HG03520 (cell line): ENCODE data around the gene LANCL1.
"Not testable (repeated sequence)": the region's sequence is repeated elsewhere in the genome, so short reads cannot be mapped to it uniquely, and the experiment has no call there.

Experiments used
- ATAC-seq: cut with Tn5 transposase; IDR thresholded peaks from one replicate; pipeline ENCODE4 v1.9.1; 2021; ENCODE audit warnings: mild to moderate bottlenecking, moderate library complexity; ENCODE audit not compliant: unreplicated experiment

Gene LANCL1

GRCh38 chr2:210459880-210460279 is 16.7 kb downstream of the LANCL1 start:
- no peak for ATAC-seq

GRCh38 chr2:210459407-210459806 is 17.2 kb downstream of the LANCL1 start:
- no peak for ATAC-seq

- ATAC-seq: no peak
Measured at GRCh38 chr2:210458395-210458794, 18.2 kb downstream of the LANCL1 start.

GRCh38 chr2:210456571-210456970 is 20.0 kb downstream of the LANCL1 start:
- ATAC-seq: no peak

DNA sequence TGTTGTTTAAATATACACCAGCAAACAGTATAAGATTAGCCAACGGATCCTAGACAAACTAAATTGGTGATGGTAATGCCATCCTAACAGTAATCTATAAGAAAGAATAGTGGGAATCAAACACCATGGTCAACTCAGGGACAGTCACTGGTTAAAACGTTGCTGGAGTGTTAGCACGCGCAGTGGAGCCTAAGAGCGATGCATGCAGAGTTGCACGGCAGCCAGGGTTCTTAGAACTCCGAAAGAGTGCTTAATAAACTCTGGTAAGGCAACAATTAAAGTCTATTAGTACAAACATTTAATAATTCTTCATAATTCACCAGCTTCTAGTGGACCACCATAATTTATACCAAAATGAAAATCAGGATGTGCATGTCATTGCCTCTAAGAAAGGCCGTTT is 22.2 kb downstream of the LANCL1 start:
- ATAC-seq: no peak

GRCh38 chr2:210452194-210452593 is 24.4 kb downstream of the LANCL1 start:
- no peak for ATAC-seq

- not testable (repeated sequence) for ATAC-seq
Measured at GRCh38 chr2:210450942-210451341, 25.6 kb downstream of the LANCL1 start.

DNA sequence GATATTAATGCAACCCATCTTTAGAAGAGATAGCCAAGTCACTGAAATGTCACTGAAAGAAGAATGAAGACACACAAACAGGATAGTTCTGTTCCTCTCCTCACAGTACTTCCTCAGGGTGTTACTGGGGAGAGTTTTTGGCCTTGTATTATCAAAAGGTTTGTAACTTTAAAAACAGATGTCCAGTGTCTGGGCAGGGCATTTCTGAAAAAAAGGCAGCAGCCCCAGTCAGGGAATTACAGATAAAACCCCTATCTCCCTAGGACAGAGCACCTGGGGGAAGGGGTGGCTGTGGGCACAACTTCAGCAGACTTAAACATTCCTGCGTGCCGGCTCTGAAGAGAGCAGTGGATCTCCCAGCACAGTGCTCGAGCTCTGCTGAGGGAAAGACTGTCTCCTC is 30.8 kb downstream of the LANCL1 start:
- ATAC-seq: no peak

DNA sequence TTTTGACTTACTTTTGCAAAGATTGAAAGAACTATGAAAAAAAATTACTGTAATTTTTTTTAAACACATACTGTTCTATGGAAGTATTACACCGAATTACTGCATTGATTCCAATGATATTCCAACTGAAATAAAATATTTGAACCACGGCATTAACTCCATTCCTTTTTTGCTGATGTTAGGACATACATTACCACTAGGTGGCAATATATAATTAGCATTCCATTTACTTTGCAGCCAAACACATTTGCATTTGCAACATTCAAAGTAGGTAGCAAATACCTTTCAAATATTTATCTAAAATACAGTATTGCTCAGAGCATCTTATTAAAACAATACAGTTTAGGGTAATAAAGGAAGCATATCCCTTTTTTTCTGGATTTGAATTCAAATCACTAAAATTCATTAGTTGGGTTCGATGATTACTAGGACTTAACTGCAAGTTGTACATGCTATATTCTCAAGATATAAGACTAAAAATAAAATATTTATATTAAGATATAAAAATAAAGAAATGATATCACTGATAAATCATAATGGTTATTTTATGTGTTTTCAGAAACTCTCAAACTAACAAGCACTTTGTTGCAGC is 31.3 kb downstream of the LANCL1 start:
- ATAC-seq: peak; percentile 78

DNA sequence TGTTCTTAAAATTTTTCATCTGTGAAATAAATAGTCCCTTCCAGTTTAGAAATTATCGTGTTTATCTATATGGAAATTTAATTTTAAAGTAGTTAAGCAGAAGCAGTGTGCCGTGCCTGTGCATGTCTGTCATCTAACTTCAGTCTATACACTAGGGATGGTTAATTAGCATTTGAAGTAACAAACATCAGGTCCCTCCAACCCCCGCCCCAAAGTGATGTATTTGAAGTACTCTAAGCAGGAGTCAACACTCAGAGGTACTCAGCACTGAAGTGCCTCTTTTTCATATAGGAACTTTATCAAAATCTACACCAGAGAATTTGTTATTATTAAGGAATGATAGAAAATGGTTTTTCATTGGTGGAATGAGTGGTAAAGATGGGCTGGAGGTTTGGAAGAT is 33.0 kb downstream of the LANCL1 start:
- no peak for ATAC-seq

GRCh38 chr2:210442878-210443277 is 33.7 kb downstream of the LANCL1 start:
- ATAC-seq: no peak

- ATAC-seq: no peak
Measured at GRCh38 chr2:210442457-210442856, 34.1 kb downstream of the LANCL1 start.

GRCh38 chr2:210440206-210440605 is 36.4 kb downstream of the LANCL1 start:
- ATAC-seq: no peak

- ATAC-seq: no peak
Measured at GRCh38 chr2:210435439-210435838, 41.1 kb downstream of the LANCL1 start.

- ATAC-seq: no peak
Measured at GRCh38 chr2:210432633-210433032, 43.9 kb downstream of the LANCL1 start.

DNA sequence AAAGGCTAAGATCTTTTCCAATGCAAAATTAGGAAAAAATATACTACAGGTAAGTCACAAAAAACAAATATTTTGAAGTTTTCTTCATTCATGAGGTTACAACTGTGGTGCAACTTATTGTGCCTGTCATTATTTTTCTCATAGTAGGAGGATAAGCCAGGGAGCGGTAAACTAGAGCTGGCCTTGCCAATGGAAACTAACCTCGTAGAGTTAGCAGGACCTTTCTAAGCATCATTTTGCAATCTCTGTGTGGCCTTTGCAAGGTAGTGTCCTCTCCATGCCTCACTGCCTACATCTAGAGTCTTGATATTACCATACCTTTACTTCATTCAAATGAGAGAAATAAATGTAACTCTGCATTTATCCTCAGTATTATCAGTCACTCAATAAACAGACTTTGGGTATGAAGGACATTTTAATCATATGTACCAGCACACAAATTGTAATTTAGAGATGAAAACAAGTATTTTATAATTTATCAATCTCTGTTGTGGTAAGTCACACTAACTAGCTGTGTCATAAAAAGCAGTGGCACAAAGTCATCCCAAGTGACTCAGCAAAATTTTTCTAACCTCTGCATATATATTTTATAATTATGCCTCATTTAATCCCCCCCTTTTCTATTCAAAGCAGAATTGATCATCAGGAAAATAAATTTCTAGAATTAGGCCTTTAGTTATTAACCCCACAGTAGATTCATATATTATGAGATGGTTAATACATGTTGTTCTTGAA is 47.0 kb downstream of the LANCL1 start:
- no peak for ATAC-seq

DNA sequence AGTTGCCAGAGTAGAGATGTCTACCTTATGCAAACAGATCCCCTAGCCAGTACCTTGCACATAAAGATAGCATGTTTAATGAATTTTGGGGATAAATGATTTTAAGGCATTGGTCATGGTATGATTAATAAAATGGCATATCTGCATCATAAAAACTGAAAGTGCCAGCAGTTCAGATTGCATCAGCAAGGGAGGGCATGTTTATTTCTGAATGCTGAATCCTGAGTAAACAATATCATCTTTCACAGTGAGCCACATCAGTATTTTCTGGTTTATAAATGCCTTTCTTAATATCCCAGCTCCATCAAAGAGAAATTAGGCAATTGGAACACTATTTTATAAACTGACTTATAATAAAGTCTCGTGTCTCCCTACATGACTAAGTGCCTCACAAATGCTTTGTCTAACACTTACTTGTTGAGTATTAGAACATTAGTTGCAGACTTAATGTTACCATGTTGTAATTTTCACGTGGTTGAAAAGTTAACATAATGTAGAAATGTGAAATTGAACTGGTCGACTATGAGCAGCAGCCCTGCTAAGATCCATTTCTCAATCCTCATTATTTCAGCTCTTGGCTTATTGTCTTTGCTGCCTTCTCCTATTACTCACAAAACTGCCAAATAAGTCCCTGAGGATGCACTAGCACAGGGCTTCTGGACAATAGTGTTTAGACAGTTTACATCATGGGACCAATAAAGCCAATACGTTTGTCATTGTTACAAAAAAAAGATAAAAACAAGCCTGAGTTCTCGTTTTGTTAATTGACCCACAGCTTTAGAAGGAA is 48.0 kb downstream of the LANCL1 start:
- no peak for ATAC-seq

DNA sequence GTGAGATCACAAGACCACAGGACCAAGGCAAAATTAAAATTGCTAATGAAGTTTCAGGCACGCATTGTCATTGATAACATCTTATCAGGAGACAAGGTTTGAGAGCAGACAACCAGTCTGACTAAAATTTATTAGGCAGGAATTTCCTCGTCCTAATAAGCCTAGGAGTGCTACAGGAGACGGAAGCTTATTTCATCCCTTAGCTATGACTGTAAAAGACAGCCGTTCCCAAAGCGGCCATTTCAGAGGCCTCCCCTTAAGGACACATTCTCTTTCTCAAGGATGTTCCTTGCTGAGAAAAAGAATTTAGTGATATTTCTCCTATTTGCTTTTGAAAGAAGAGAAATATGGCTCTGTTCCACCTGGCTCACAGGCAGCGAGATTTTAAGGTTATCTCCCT is 49.2 kb downstream of the LANCL1 start:
- ATAC-seq: not testable (repeated sequence)

DNA sequence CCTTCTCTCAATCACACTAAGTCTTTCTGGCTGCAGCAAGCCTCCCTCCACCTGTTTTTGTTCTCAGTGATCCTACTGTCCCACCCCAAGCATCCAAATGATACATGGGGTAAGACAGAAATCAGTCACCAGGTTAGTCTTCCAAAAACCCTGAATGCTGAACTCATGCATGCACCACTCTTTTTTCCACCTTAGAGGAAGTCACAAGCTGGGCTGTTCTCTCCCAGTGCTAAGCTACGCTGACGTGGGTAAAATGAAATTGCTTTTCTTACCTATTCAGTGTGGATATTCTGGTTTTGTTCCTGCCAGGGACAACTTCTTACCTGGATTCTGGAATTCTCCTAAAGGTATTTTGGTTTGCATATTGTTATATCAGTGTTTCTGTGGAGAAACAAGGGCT is 54.2 kb downstream of the LANCL1 start:
- ATAC-seq: no peak

- no peak for ATAC-seq
Measured at GRCh38 chr2:210421916-210422315, 54.6 kb downstream of the LANCL1 start.

DNA sequence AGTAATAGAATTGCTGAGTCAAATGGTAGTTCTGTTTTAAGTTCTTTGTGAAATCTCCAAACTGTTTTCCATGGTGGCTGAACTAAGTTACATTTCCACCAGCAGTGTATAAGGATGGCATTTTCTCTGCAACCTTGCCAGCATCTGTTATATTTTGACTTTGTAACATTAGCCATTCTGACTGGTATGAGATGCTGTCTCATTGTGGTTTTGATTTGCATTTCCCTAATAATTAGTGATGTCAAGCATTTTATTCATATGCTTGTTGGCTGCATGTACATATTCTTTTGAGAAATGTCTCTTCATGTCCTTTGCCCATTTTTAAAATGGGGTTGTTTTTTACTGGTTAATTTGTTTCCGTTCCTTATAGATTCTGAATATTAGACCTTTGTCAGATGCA is 63.9 kb downstream of the LANCL1 start:
- no peak for ATAC-seq

DNA sequence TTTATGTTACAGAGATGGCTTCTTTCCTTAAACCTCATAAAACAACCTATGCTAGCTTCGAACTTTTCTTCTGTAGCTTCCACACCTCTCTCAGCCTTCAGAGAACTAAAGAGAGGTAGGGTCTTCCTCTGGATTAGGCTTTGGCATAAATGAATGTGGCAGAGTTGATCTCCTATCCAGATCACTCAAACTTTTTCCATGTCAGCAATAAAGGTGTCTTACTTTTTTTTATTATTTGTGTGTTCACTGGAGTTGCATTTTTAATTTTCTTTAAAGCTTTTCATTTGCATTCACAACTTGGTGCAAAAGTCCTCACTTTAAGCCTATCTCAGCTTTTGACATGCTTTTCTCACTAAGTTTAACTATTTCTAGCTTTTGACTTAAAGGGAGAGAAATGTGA is 66.0 kb downstream of the LANCL1 start:
- no peak for ATAC-seq
